HepG2 (cell line): Measurements from ENCODE around the gene CCNDBP1. TPM values are rescaled to one million over a fixed set of nuclear protein-coding genes. Genes with fewer than 3 reads are reported as not detected.

Experiments used
- ATAC-seq: fragments of 200-7000 bp; cut with Tn5 transposase; 3 replicates; pipeline ENCODE4 v1.9.1; 2020; ENCODE audit warnings: mild to moderate bottlenecking, moderate library complexity
- BruUV-seq: library from RNA; stranded (reverse); fragments of 400-500 nt; replicated peaks from 2 replicates; lab custom pipeline; 2021; lab: Mats Ljungman, UMichigan
- CTCF ChIA-PET: fragments of 300-600 bp; formaldehyde crosslinking; extraction: SDS; loops from one replicate; lab custom pipeline; 2021; ENCODE audit warnings: low total read pairs, inconsistent platforms, low intra/inter-chr PET ratio; lab: Yijun Ruan, JAX
- POLR2A ChIA-PET: fragments of 350-600 bp; sonication (Branson Sonifier 250); formaldehyde crosslinking; loops from one replicate; lab custom pipeline; 2020; ENCODE audit warnings: antibody characterized with exemption, inconsistent platforms; lab: Yijun Ruan, JAX
- DNase-seq: peaks from one replicate; pipeline ENCODE4 v3.0.0-alpha.2; 2015; ENCODE audit warnings: low spot score
- FAIRE-seq: peaks from 3 replicates; lab custom pipeline; 2011; peaks lifted over from hg19 to GRCh38; lab: Jason Lieb, UNC
- H2AFZ ChIP-seq: one replicate; pipeline ENCODE4 v1.6.1; 2011; ENCODE audit warnings: low read length, inconsistent platforms
- H3K27ac ChIP-seq: fragments of 300-600 bp; 3 replicates; pipeline ENCODE4 v1.8.0; 2011; ENCODE audit warnings: mixed run types, mild to moderate bottlenecking, mixed read lengths, low read length, inconsistent platforms; ENCODE audit not compliant: insufficient read depth; ENCODE audit errors: extremely low read length
- H3K27me3 ChIP-seq, 2 experiments: fragments of 200-600 bp in 1 of 2; 2 replicates in 1 of 2; 3 replicates in 1 of 2; pipeline versions ENCODE4 v1.6.0 to v1.8.0; 2011; ENCODE audit warnings: low read length in 2 of 2, mild to moderate bottlenecking in 2 of 2, moderate library complexity in 2 of 2, inconsistent platforms in 1 of 2; ENCODE audit not compliant: insufficient read depth in 2 of 2, control insufficient read depth in 1 of 2
- H3K36me3 ChIP-seq, 2 experiments: fragments of 200-600 bp in 1 of 2; replicated peaks in 1 of 2; 2 replicates in 1 of 2; 3 replicates in 1 of 2; pipeline versions ENCODE4 v1.5.1 to v1.8.0; 2011; ENCODE audit warnings: low read length in 2 of 2, inconsistent platforms in 1 of 2; ENCODE audit not compliant: insufficient read depth in 2 of 2, control insufficient read depth in 1 of 2
- H3K4me1 ChIP-seq: 2 replicates; pipeline ENCODE4 v1.5.1; 2012; ENCODE audit warnings: low read length, inconsistent platforms; ENCODE audit not compliant: insufficient read depth
- H3K4me2 ChIP-seq: 2 replicates; pipeline ENCODE4 v1.6.0; 2011; ENCODE audit warnings: low read depth, low read length, inconsistent platforms
- H3K4me3 ChIP-seq, 3 experiments: fragments of 200-600 bp in 1 of 3; sonication (generic), shearing (Covaris generic) in 1 of 3; replicated peaks in 1 of 3; 2 replicates each; pipeline ENCODE4 v1.5.1; 2011 to 2016; ENCODE audit warnings: low read length in 3 of 3, inconsistent platforms in 2 of 3, low read depth in 2 of 3, mild to moderate bottlenecking in 2 of 3, control low read depth in 1 of 3, mixed read lengths in 1 of 3; ENCODE audit not compliant: insufficient read depth in 1 of 3
- H3K79me2 ChIP-seq: one replicate; pipeline ENCODE4 v1.6.1; 2011; ENCODE audit warnings: low read length, inconsistent platforms; ENCODE audit not compliant: insufficient read depth
- H3K9ac ChIP-seq: 2 replicates; pipeline ENCODE4 v1.6.0; 2011; ENCODE audit warnings: mild to moderate bottlenecking, low read depth, low read length, inconsistent platforms; ENCODE audit not compliant: insufficient read depth
- H3K9me3 ChIP-seq: 2 replicates; pipeline ENCODE4 v1.5.1; 2012; ENCODE audit warnings: mild to moderate bottlenecking, low read length
- H4K20me1 ChIP-seq: 2 replicates; pipeline ENCODE4 v1.6.0; 2011; ENCODE audit warnings: inconsistent platforms, mild to moderate bottlenecking, low read length, moderate library complexity; ENCODE audit not compliant: insufficient read depth
- AGO1 ChIP-seq: fragments of 200-400 bp; formaldehyde crosslinking; IDR thresholded peaks from 2 replicates; pipeline ENCODE4 v1.6.1; 2017; ENCODE audit warnings: mild to moderate bottlenecking, low read depth, low read length, moderate library complexity; ENCODE audit not compliant: poor library complexity, severe bottlenecking
- LCORL ChIP-seq, 2 experiments: fragments of 450-650 bp in 1 of 2; sonication (generic) in 1 of 2; formaldehyde crosslinking in 1 of 2; IDR thresholded peaks; 2 replicates each; pipeline versions ENCODE4 v1.5.0 to v1.6.1; 2017 to 2020; ENCODE audit warnings: antibody characterized with exemption in 1 of 2, missing genetic modification reagents in 1 of 2
- PPARG ChIP-seq: conservative IDR thresholded peaks from 2 replicates; pipeline ENCODE4 v1.6.1; 2016; ENCODE audit warnings: missing biosample characterization, missing genetic modification reagents
- RAD21 ChIP-seq: fragments of 450-650 bp; formaldehyde crosslinking; IDR thresholded peaks from 2 replicates; pipeline ENCODE4 v1.5.0; 2020; ENCODE audit warnings: mild to moderate bottlenecking
- TARDBP ChIP-seq: sonication (generic); formaldehyde crosslinking; IDR thresholded peaks from 2 replicates; pipeline ENCODE4 v1.8.0; 2022; ENCODE audit warnings: mild to moderate bottlenecking, missing genetic modification reagents
- THYN1 ChIP-seq: sonication (generic); formaldehyde crosslinking; IDR thresholded peaks from 2 replicates; pipeline ENCODE4 v1.8.1; 2023; ENCODE audit warnings: low read depth, mild to moderate bottlenecking, moderate library complexity, missing genetic modification reagents, borderline replicate concordance
- ZBTB14 ChIP-seq: sonication (generic); formaldehyde crosslinking; IDR thresholded peaks from 2 replicates; pipeline ENCODE4 v1.4.0; 2020; ENCODE audit warnings: missing genetic modification reagents
- ZBTB46 ChIP-seq: sonication (generic); formaldehyde crosslinking; IDR thresholded peaks from 2 replicates; pipeline ENCODE4 v1.4.0; 2020; ENCODE audit warnings: mild to moderate bottlenecking, missing genetic modification reagents, borderline replicate concordance
- ZEB1 ChIP-seq: IDR thresholded peaks from 2 replicates; pipeline ENCODE4 v1.6.1; 2012; ENCODE audit warnings: mild to moderate bottlenecking, low read depth, inconsistent platforms; ENCODE audit not compliant: insufficient replicate concordance
- ZNF644 ChIP-seq: IDR thresholded peaks from 2 replicates; pipeline ENCODE4 v1.6.1; 2016; ENCODE audit warnings: low read depth
- ZNF737 ChIP-seq: sonication (generic); formaldehyde crosslinking; IDR thresholded peaks from 2 replicates; pipeline ENCODE4 v1.5.0; 2020; ENCODE audit warnings: missing genetic modification reagents, mild to moderate bottlenecking, borderline replicate concordance
- WGBS: methylation state at CpG from one replicate; pipeline ENCODE4 v1.1.6; 2017; ENCODE audit warnings: low lambda C conversion rate; 5-methylcytosine and 5-hydroxymethylcytosine counted together
- in situ Hi-C: cut with HindIII; loops from 2 replicates; pipeline ENCODE4 v1.10.0; 2017; ENCODE audit warnings: low pct_unique_long_range_greater_than_20kb; ENCODE audit not compliant: extremely low pct_ligation_motif_present
- intact Hi-C: fragments of 100-400 bp; cut with micrococcal nuclease; formaldehyde crosslinking; loops from one replicate; pipeline ENCODE4 v1.10.0; 2022; ENCODE audit not compliant: unreplicated experiment
- polyA plus RNA-seq, 8 experiments: library from polyadenylated mRNA; depleted of rRNA in 3 of 8; stranded (reverse) in 7 of 8; unstranded in 1 of 8; fragments of >200 nt; fragmentation: Illumina TruSeq in 4 of 8; extraction: Trizol in 4 of 8; gene quantifications; 2 replicates each; pipeline versions ENCODE4 v1.2.1 to v1.2.3, GENCODE V29; 2011 to 2016; ENCODE audit warnings: low read depth in 4 of 8, missing spikeins in 1 of 8, mixed read lengths in 1 of 8; ENCODE audit not compliant: insufficient read depth in 1 of 8
- total RNA-seq, 5 experiments: library from RNA; depleted of rRNA; stranded (reverse); fragments of >200 nt; fragmentation: Illumina TruSeq; extraction: Trizol; gene quantifications; 2 replicates each; pipeline ENCODE4 v1.2.3, GENCODE V29; 2016; ENCODE audit warnings: low read depth in 1 of 5
- TF ChIP-seq, protein P1 (sequence below), 2 experiments: sonication (generic) in 1 of 2; formaldehyde crosslinking in 1 of 2; IDR thresholded peaks; 2 replicates each; pipeline versions ENCODE4 v1.5.1 to v1.6.1; 2011 to 2020; ENCODE audit warnings: borderline replicate concordance in 1 of 2, low read depth in 1 of 2, low read length in 1 of 2, mild to moderate bottlenecking in 1 of 2, missing genetic modification reagents in 1 of 2, moderate library complexity in 1 of 2
- TF ChIP-seq, protein P2 (sequence below): sonication (generic); formaldehyde crosslinking; IDR thresholded peaks from 2 replicates; pipeline ENCODE4 v1.4.0; 2020; ENCODE audit warnings: missing genetic modification reagents, borderline replicate concordance
- TF ChIP-seq, protein P3 (sequence below): sonication (generic); formaldehyde crosslinking; IDR thresholded peaks from 2 replicates; pipeline ENCODE4 v1.4.0; 2020; ENCODE audit warnings: missing genetic modification reagents

CCNDBP1 gene
- total and polyA plus RNA-seq, 2 of the 13 experiments (the other 11 are each of a cell fraction or from before 2014, with no cell fraction given): 24.8 to 42.3 TPM

DNA sequence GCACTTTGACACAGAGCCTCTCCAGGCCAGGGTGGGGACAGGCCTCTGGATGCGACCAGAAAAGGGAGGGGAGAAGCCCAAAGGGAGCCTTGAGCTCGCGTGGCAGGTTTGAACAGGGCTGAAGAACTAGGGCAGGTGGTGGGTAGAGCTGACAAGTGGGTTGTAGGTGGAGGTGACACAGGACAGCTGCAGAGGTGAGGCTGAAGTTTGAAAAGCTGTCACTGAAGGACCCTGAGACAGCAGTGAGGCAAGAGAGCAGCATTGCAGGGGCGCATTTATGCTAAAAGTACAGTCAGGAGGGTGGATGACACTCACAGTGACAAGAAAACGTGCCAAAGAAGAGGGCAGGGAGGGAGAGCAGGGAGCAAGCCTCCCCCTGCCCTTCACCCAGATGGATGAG, 57.4 kb downstream of the CCNDBP1 start:
- Histone ChIP-seq H3K27me3 (peaks cover 0 to 15% of the 10 kb centered on the region in 2 experiments; a peak in 2 of 5 replicates), H3K27ac (no peak overlapping the region), H3K79me2 (no peaks in the 10 kb centered on the region)
- no peak for ATAC-seq
- no peak for TF ChIP-seq ZNF737 (CRISPR knock-in tag)
- TF ChIP-seq, protein P1, sequence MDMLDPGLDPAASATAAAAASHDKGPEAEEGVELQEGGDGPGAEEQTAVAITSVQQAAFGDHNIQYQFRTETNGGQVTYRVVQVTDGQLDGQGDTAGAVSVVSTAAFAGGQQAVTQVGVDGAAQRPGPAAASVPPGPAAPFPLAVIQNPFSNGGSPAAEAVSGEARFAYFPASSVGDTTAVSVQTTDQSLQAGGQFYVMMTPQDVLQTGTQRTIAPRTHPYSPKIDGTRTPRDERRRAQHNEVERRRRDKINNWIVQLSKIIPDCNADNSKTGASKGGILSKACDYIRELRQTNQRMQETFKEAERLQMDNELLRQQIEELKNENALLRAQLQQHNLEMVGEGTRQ (IDR thresholded peaks at IDR 0.05; ENCODE audit: low read depth, low read length): no peak
- TF ChIP-seq, protein P1 (CRISPR knock-in tag; IDR thresholded peaks at IDR 0.05; ENCODE audit: borderline replicate concordance): no peak
- TF ChIP-seq ZBTB46 (CRISPR knock-in tag): no peak
- TF ChIP-seq ZBTB14 (CRISPR knock-in tag): no peak
- TF ChIP-seq PPARG (CRISPR knock-in tag): no peak
- no peak for TF ChIP-seq AGO1
- TF ChIP-seq, protein P2, sequence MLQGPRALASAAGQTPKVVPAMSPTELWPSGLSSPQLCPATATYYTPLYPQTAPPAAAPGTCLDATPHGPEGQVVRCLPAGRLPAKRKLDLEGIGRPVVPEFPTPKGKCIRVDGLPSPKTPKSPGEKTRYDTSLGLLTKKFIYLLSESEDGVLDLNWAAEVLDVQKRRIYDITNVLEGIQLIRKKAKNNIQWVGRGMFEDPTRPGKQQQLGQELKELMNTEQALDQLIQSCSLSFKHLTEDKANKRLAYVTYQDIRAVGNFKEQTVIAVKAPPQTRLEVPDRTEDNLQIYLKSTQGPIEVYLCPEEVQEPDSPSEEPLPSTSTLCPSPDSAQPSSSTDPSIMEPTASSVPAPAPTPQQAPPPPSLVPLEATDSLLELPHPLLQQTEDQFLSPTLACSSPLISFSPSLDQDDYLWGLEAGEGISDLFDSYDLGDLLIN: no peak
- TF ChIP-seq THYN1: no peak
- TF ChIP-seq LCORL (IDR thresholded peaks at IDR 0.05): no peak
- TF ChIP-seq LCORL (CRISPR knock-in tag; IDR thresholded peaks at IDR 0.05): no peak
- no peak for TF ChIP-seq ZEB1
- TF ChIP-seq, protein P3, sequence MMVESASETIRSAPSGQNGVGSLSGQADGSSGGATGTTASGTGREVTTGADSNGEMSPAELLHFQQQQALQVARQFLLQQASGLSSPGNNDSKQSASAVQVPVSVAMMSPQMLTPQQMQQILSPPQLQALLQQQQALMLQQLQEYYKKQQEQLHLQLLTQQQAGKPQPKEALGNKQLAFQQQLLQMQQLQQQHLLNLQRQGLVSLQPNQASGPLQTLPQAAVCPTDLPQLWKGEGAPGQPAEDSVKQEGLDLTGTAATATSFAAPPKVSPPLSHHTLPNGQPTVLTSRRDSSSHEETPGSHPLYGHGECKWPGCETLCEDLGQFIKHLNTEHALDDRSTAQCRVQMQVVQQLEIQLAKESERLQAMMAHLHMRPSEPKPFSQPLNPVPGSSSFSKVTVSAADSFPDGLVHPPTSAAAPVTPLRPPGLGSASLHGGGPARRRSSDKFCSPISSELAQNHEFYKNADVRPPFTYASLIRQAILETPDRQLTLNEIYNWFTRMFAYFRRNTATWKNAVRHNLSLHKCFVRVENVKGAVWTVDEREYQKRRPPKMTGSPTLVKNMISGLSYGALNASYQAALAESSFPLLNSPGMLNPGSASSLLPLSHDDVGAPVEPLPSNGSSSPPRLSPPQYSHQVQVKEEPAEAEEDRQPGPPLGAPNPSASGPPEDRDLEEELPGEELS: no peak
- no peak for TF ChIP-seq RAD21 (CRISPR knock-in tag)
- no peak for TF ChIP-seq ZNF644 (CRISPR knock-in tag)
- TF ChIP-seq TARDBP (CRISPR knock-in tag): no peak
- TF ChIP-seq, all 625 proteins: peak for 0
- no TSS peak for BruUV-seq
- ChIA-PET POLR2A (no interaction called here), CTCF (no interaction called here)
- Histone ChIP-seq H3K4me2 (no peak overlapping the region), H3K4me3 (no peak overlapping the region), H3K36me3 (no peaks in the 10 kb centered on the region), H2AFZ (no peak overlapping the region), H3K9ac (no peak overlapping the region), H3K4me1 (peaks cover 27% of the 10 kb centered on the region), H3K9me3 (no peaks in the 10 kb centered on the region), H4K20me1 (no peaks in the 10 kb centered on the region)
- WGBS: 18% methylated on average over 5 of the region's 5 CpGs
- in situ Hi-C loops (no loop called here), intact Hi-C loops (no loop called here)
- no peak for FAIRE-seq
- no peak for DNase-seq
